Erythroblast (primary cell): Measurements from ENCODE around the gene ZSCAN16.

Source experiments
- GATA1 ChIP-seq: IDR thresholded peaks from 2 replicates; pipeline ENCODE4 v1.6.1; 2011; ENCODE audit warnings: low read depth, mild to moderate bottlenecking, control low read depth, low read length, moderate library complexity
- POLR2A ChIP-seq: IDR thresholded peaks from 2 replicates; pipeline ENCODE4 v1.6.1; 2011; ENCODE audit warnings: mild to moderate bottlenecking, low read length

- no peak for TF ChIP-seq POLR2A
- TF ChIP-seq GATA1 = no peak
Observed at GRCh38 chr6:28078836-28079235, 45.6 kb upstream of the ZSCAN16 start.
